Fibroblast of skin of right biceps (primary cell): Measurements from ENCODE around the gene NKX2-1.
"Not testable (repeated sequence)": the region's sequence is repeated elsewhere in the genome, so short reads cannot be mapped to it uniquely, and the experiment has no call there.

Experiments used
- DNase-seq: peaks from one replicate; pipeline ENCODE4 v3.0.0-alpha.2; 2013

NKX2-1 gene

GRCh38 chr14:36519431-36520321 lies at the start of gene NKX2-1:
Gene NKX2-1 (minus strand): TSS chr14:36520232. CDS start chr14:36520129, 103 bp downstream.
- no peak for DNase-seq

DNA sequence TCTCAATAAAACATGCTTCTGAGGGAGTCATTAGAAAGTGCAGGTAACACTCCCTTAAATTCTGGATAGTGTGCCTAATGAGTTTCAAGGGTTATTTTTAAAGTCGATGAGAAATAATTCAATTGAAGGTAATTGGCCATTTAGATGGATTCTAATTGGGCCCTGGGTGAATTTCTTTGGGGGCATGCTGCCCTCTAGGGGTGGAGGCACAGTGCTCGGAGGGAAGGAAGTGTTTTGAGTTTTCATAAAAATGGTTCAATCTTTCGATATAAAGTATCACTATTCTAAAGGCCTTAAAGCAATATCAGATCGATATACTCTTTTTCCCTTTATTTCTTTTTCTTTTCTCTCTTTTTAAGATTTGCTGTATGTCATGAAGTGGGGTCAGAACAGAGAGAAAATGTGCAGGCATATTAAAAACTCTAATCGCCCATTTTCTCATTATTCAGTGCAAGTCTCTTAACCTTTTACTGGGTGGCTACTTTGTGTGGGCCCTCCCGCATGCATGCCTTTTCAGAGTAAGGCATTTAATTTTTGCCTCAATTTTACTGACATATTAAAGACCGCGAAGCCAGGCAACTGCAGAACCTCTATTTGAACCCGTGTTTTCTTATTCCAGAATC lies 36.9 kb upstream of the NKX2-1 start:
- peak; percentile 3 for DNase-seq

GRCh38 chr14:36555998-36556743 lies 36.1 kb upstream of the NKX2-1 start:
- DNase-seq, result no peak

DNA sequence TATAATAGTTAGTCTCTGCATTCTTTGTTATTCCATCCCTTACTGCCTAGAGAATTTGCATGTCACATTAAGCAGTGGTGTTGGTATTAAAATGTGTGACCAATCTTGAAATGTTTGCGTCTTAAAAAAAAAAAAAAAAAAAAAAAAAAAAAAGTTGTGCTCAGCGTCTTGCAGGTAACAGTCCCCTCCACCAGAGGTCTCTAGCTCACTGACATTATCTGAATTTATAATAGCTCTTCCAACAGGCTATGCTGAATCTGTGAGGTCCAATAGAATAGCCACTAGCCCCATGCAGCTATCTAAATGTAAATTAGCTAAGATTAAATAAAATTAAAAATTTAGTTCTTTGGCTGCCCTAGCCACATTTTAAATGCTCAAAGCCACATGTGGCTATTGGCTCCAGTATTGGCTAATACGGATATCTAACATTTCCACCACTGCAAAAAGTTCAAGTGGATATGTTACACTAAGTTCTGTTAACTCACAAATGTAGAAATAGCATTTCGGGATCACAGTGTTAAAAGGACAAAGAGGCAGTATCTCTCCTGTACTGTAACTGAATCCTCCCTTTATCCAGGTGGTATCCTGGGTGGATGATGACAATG lies 33.7 kb upstream of the NKX2-1 start:
- peak; percentile 38 for DNase-seq

DNA sequence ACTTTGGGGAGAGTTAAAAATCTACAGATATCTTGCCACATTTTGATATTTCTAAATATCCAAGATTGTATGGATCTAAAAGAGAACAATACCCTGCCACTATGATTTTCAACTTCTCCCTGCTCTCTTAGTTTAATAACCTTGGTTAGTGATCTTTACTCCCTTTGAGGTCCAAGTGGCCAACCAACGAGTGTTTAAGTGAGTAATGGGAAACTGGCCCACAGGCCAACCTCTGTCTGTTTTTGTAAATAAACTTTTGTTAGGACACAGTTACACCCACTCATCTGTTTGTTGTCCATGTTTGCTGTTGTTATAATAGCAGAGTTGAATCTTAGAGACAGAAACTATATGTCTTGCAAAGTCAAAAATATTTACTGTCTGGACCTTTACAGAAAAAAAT lies 30.9 kb upstream of the NKX2-1 start:
- DNase-seq, result no peak

DNA sequence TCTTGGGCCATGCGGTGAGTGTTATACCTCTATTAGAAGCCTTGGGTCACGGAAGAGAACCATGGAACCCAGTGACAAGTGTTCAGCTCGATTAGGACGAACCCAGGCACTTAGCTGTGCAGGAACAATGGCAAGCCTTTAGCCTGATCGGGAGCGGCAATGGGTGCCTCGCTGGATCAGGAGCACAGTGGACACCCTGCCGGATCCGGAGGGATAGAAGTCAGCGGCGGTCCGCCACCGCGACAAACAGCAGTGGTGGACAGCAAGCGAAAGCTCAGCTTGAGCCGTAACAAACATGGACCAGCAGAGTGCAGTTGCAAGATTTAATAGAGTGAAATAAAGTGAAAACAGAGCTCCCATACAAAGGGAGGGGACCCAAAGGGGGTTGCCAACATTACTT lies 24.2 kb upstream of the NKX2-1 start:
- DNase-seq, result not testable (repeated sequence)

GRCh38 chr14:36538051-36538450 lies 18.0 kb upstream of the NKX2-1 start:
- no peak for DNase-seq

GRCh38 chr14:36529062-36529461 lies 9.0 kb upstream of the NKX2-1 start:
- DNase-seq, result no peak

GRCh38 chr14:36525746-36526099 lies 5.7 kb upstream of the NKX2-1 start:
- DNase-seq, result no peak

DNA sequence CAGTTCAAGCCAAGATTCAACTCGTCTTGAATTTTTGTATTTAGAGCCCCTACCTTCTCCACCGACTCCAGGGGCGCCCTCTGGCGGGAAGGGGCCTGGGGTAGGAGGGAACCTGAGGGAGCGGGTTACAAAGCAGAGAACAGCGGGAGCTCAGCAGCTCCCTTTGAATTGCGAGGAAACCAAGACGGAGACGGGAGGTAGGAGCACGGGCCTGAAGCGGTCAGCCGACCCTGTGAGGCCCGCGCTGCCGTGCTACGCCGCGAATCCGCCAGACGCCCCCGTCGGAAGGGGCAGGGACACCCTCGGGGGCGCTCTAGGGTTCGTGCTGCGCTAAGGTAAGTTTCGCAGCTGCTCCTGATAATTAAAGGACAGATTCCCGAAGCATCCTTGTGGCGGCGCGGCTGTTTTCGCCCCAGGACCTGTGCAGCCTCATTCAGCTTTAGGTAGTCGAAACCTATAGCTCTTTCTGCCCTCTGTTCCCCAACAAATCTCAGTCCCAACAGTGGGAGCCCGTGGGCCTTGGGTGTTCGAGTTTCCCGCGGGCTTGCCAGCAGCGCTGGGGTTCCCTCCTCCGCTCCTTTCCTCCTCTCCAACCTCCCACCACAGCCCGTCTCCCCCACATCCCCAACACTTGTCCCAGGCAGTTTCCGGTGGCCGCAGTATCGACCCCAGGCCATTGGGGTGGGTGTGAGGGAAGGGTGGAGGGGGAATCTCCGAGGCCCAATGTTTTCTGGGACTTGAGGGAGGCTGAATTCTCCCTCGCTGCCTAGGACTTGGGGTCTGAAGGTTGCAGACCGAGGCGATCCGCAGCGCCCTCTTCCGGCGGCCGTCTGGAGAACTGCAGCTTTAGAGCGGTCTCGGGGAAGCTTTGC lies 5.1 kb upstream of the NKX2-1 start:
- DNase-seq, result peak; percentile 9

DNA sequence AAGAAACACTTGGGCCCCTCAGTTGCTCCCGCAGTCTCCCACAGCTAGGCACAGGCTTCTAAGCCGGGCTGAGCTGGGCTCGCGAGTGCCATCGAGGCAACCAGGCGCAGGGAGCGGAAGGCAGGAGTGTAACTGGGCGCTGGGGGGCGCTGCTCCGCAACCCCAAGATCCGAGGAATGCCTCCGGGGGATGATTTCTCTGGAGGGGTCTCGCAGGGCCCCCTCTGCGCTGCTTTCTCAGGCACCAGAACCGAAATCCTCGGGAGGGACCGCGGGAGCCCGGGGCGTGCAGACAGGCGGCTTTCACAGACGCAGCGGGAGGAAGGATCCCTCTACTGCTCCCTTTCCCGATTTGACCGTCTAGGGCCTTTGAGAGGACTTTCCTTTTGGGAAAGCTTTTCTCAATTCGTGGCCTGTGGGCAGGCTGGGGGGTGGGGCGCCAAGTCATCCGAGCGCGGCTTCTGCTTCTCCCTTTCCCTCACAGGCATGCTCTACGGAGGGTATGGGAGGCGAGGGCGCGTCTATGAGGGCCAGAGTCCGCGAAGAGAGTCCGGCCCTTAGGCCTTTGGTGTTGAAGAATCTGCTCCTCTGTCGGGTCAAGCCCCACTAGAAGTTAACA lies 4.3 kb upstream of the NKX2-1 start:
- DNase-seq, result no peak

DNA sequence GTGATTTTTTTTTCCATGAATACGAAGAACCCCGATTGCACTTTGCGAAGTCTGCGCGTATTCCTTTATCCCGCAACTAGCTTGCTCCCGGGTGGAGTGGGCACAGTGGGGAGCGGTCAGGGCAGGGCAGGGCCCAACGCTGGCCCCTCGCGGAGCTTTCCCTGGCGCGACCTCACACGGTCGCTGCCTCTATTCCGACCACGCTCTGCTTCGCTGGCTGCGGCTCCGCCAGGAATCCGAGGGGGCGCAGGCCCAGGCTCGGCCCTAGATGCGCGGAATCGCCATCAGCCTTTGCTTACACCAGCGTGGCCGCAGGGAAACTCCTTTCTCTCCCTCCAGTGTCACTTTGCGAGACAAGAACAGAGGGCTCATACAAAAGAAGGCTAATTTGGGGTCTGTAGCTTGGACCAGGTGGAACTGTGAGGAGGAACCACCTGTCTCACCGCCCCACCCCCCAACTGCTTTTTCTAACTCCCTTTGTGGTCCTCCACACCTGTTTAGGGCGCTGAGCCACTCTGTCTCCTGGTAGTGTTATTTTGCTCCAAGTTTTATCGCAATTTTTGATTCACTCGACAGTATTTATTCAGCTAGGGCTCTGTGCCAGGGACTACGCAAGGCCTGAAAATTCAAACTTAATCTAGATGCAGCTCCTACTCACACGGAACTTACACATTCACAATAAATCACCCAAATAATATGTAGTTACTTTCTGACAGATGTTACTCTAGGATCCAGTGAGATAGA lies 3.1 kb upstream of the NKX2-1 start:
- no peak for DNase-seq

DNA sequence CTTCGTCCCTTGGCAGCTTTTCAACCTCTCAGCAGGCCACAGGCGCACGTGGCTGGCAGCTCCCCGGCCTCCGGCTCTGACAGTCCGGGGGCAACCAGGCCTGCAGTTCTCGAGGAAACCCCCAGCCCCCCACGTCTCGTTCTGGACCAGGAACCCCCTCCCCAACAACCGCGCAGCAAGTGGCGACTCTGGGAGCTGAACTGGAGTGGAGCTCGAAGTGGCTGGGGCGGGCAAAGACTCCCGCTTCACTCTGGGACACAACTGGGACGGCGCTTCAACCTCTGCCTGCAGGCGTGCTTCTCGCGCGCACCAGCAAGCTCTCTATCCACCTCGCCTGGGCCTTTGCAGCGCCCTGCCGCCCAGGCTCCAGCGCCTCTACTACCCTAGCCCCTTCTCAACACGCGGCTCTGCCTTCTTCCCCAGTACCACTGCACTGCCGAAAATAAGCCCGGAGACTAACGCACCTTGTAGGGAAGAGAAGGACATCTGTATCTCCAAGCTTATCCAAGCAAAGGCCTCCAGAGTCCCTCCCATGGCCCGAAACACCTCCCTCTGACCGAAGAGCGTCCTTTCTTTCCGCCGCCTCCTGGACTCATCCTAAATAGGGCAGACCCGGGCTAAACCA lies 2.4 kb upstream of the NKX2-1 start:
- no peak for DNase-seq

- no peak for DNase-seq
Observed at GRCh38 chr14:36521598-36522345, 1.7 kb upstream of the NKX2-1 start.

DNA sequence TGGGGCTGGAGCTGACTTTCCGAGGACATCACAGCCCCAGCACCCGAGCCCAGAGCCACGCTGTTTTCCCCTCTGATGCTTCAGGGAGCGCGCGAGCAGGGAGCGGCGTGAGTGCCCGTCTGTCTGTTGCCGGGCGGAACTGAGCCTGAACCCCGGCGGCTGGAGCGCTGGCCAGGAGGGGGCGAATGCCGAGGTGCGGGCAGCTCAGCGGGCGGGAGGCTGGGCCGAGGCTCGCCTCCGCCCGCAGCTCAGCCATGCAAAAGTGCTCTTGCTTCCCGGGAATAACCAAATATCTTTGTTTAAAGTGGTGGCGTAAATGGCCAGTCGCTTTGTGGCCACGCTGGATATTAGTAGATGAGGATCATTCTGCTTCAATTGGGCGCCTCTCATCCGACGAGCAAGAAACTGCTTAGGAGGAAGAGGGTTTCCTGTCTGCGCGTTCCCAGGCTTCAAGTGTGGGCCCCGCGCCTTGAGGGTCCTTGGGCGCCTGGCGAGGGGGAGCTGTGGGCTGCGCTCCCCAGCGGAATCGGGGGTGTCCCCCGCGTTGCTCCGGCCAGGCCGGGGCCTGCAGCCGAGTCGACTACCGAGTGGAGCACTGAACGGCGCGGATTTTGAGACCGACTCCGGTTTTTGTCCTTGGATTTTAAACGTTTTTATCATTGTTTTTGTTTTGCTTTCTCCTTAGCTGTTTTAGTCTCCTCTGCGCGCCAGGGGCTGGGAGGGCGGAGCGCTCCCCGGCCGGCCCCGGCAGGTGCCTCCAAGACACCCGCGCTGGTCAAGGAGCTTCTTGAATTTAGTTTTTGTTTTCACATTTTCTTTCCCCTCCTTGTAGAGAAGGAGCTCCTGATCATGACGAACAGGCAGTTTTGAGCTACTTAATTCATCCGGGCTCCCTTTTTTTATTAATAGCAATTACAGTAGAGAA lies 831 bp upstream of the NKX2-1 start:
- peak; percentile 14 for DNase-seq

DNA sequence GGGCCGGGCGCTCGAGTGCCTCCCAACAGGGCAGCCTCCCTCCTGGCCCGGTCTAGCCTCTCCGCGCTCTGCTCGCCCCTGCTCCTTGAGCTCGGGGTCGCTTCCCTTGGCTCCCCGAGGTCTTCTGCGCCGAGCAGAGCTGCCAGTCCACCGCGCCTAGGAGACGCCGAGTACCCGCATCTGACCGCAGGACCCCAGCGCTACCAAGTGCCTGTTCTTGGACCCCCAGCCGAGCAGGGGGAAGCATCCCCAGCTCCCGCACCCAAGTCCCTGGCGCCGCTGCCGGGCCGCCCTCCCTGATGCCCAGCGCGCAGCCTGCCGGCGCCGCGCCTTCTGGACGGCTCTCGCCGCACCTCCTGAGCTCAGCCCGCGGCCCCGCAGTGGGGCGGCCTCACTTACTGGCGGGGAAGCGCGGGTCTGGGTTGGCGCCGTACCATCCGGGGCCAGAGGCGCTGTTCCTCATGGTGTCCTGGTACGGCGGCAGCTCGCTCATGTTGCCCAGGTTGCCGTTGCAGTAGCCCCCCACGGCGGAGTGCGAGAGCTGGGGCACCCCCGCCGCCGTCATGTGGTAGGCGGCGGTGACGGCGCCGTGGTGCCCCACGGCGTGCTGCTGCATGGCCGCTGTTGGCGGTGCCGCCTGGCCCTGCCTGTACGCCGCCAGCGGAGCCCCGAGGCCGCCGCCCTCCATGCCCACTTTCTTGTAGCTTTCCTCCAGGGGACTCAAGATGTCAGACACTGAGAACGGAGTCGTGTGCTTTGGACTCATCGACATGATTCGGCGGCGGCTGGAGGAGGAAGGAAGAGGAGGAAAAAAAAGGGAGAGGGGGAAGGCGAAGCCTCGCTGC lies 1.2 kb downstream of the NKX2-1 start:
- no peak for DNase-seq

DNA sequence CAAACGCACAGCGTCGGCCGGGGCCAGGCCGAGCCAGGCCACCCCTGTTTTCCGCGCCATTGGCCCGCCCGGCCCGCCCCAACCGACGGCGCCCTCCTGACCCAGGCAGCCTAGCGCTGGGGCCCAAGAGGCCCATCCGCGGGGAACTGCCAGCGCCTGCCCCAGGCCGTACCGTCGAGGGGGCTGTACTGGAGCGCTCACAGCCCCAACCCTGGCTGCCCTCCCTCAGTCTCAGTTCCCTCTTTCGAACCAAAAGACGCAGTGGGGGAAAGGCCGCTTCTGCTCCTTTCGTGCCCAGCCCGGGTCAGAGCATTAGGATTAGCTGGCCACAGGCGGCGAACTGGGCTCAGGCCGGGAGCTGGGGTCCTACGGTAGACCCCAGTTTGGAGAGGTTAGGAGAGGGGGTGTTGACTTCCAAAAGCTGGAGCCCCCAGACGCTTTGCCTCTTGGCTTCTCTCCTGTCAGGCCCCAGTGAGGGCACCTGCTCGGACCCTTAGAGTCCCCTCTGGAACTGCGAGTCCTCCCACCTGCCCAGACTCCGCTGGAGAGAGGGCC lies 1.9 kb downstream of the NKX2-1 start:
- no peak for DNase-seq
